ENCODE measurements around the gene CYP39A1.
A peak's percentile ranks its signal among the peaks of the same experiment; 100 is the strongest.
"Not testable (repeated sequence)": the region's sequence is repeated elsewhere in the genome, so short reads cannot be mapped to it uniquely, and the experiment has no call there.

Gene CYP39A1

GRCh38 chr6:46648869-46649492 lies 3.6 kb downstream of the CYP39A1 start:
- no peak for DNase-seq (ENCODE audit: low read depth, low spot score)

- DNase-seq (ENCODE audit: low read depth, low spot score) = not testable (repeated sequence)
These were observed 4.5 kb downstream of the CYP39A1 start for GRCh38 chr6:46648108-46648507.

- no peak for DNase-seq (ENCODE audit: low read depth, low spot score)
These were observed 7.4 kb downstream of the CYP39A1 start for GRCh38 chr6:46645265-46645664.

GRCh38 chr6:46642928-46643751 lies 9.5 kb downstream of the CYP39A1 start:
- DNase-seq (ENCODE audit: low read depth, low spot score) = no peak

- no peak for DNase-seq (ENCODE audit: low read depth, low spot score)
These were observed 14.0 kb downstream of the CYP39A1 start for GRCh38 chr6:46638650-46639049.

- DNase-seq (ENCODE audit: low read depth, low spot score) = no peak
These were observed 14.7 kb downstream of the CYP39A1 start for GRCh38 chr6:46637933-46638332.

- DNase-seq (ENCODE audit: low read depth, low spot score) = no peak
These were observed 15.5 kb downstream of the CYP39A1 start for GRCh38 chr6:46637145-46637544.

GRCh38 chr6:46635462-46635861 lies 17.2 kb downstream of the CYP39A1 start:
- no peak for DNase-seq (ENCODE audit: low read depth, low spot score)

GRCh38 chr6:46632053-46632452 lies 20.6 kb downstream of the CYP39A1 start:
- no peak for DNase-seq (ENCODE audit: low read depth, low spot score)

- DNase-seq (ENCODE audit: low read depth, low spot score) = no peak
These were observed 22.9 kb downstream of the CYP39A1 start for GRCh38 chr6:46629691-46630090.

GRCh38 chr6:46628976-46629375 lies 23.6 kb downstream of the CYP39A1 start:
- no peak for DNase-seq (ENCODE audit: low read depth, low spot score)

GRCh38 chr6:46628498-46628897 lies 24.1 kb downstream of the CYP39A1 start:
- no peak for DNase-seq (ENCODE audit: low read depth, low spot score)

- no peak for DNase-seq (ENCODE audit: low read depth, low spot score)
These were observed 25.6 kb downstream of the CYP39A1 start for GRCh38 chr6:46626976-46627375.

GRCh38 chr6:46626228-46626909 lies 26.2 kb downstream of the CYP39A1 start:
- DNase-seq (ENCODE audit: low read depth, low spot score) = peak; percentile 33

- DNase-seq (ENCODE audit: low read depth, low spot score) = no peak
These were observed 33.9 kb downstream of the CYP39A1 start for GRCh38 chr6:46618726-46619125.

GRCh38 chr6:46612645-46613044 lies 40.0 kb downstream of the CYP39A1 start:
- DNase-seq (ENCODE audit: low read depth, low spot score) = no peak

- DNase-seq (ENCODE audit: low read depth, low spot score) = no peak
These were observed 41.6 kb downstream of the CYP39A1 start for GRCh38 chr6:46610862-46611553.

GRCh38 chr6:46606338-46606737 lies 46.3 kb downstream of the CYP39A1 start:
- no peak for DNase-seq (ENCODE audit: low read depth, low spot score)

- DNase-seq (ENCODE audit: low read depth, low spot score) = no peak
These were observed 47.4 kb downstream of the CYP39A1 start for GRCh38 chr6:46605091-46605797.

GRCh38 chr6:46598215-46598614 lies 54.4 kb downstream of the CYP39A1 start:
- no peak for DNase-seq (ENCODE audit: low read depth, low spot score)

GRCh38 chr6:46592740-46593139 lies 59.9 kb downstream of the CYP39A1 start:
- no peak for DNase-seq (ENCODE audit: low read depth, low spot score)
